ENCODE data around the gene IL10RB.
"Not testable (repeated sequence)": the region's sequence is repeated elsewhere in the genome, so short reads cannot be mapped to it uniquely, and the experiment has no call there.

The IL10RB gene

GRCh38 chr21:33240404-33240803 is 25.8 kb upstream of the IL10RB start:
- in situ Hi-C loops (cut with HindIII; ENCODE audit: low sequenced_read_pairs), result no loop called here

GRCh38 chr21:33241846-33242245 is 24.3 kb upstream of the IL10RB start:
- in situ Hi-C loops (cut with HindIII; ENCODE audit: low sequenced_read_pairs), result no loop called here

- in situ Hi-C loops (cut with HindIII; ENCODE audit: low sequenced_read_pairs), result not testable (repeated sequence)
Measured at GRCh38 chr21:33242846-33243245, 23.3 kb upstream of the IL10RB start.

- in situ Hi-C loops (cut with HindIII; ENCODE audit: low sequenced_read_pairs), result no loop called here
Measured at GRCh38 chr21:33244082-33244778, 21.9 kb upstream of the IL10RB start.

- in situ Hi-C loops (cut with HindIII; ENCODE audit: low sequenced_read_pairs), result no loop called here
Measured at GRCh38 chr21:33244779-33245105, 21.4 kb upstream of the IL10RB start.

GRCh38 chr21:33245289-33245918 is 20.8 kb upstream of the IL10RB start:
- in situ Hi-C loops (cut with HindIII; ENCODE audit: low sequenced_read_pairs), result no loop called here

GRCh38 chr21:33246506-33246905 is 19.7 kb upstream of the IL10RB start:
- in situ Hi-C loops (cut with HindIII; ENCODE audit: low sequenced_read_pairs), result no loop called here

- in situ Hi-C loops (cut with HindIII; ENCODE audit: low sequenced_read_pairs), result no loop called here
Measured at GRCh38 chr21:33246963-33247362, 19.2 kb upstream of the IL10RB start.

- in situ Hi-C loops (cut with HindIII; ENCODE audit: low sequenced_read_pairs), result no loop called here
Measured at GRCh38 chr21:33247599-33247998, 18.6 kb upstream of the IL10RB start.

- in situ Hi-C loops (cut with HindIII; ENCODE audit: low sequenced_read_pairs), result no loop called here
Measured at GRCh38 chr21:33249331-33250002, 16.7 kb upstream of the IL10RB start.

GRCh38 chr21:33251119-33251518 is 15.0 kb upstream of the IL10RB start:
- in situ Hi-C loops (cut with HindIII; ENCODE audit: low sequenced_read_pairs), result no loop called here

GRCh38 chr21:33253382-33253781 is 12.8 kb upstream of the IL10RB start:
- in situ Hi-C loops (cut with HindIII; ENCODE audit: low sequenced_read_pairs), result not testable (repeated sequence)

GRCh38 chr21:33254766-33255165 is 11.4 kb upstream of the IL10RB start:
- in situ Hi-C loops (cut with HindIII; ENCODE audit: low sequenced_read_pairs), result no loop called here

- in situ Hi-C loops (cut with HindIII; ENCODE audit: low sequenced_read_pairs), result no loop called here
Measured at GRCh38 chr21:33255404-33255803, 10.8 kb upstream of the IL10RB start.

- in situ Hi-C loops (cut with HindIII; ENCODE audit: low sequenced_read_pairs), result no loop called here
Measured at GRCh38 chr21:33256019-33256418, 10.1 kb upstream of the IL10RB start.

GRCh38 chr21:33257094-33257803 is 8.9 kb upstream of the IL10RB start:
- in situ Hi-C loops (cut with HindIII; ENCODE audit: low sequenced_read_pairs), result no loop called here

- in situ Hi-C loops (cut with HindIII; ENCODE audit: low sequenced_read_pairs), result no loop called here
Measured at GRCh38 chr21:33258475-33258874, 7.7 kb upstream of the IL10RB start.

GRCh38 chr21:33259428-33259827 is 6.7 kb upstream of the IL10RB start:
- in situ Hi-C loops (cut with HindIII; ENCODE audit: low sequenced_read_pairs), result no loop called here

- in situ Hi-C loops (cut with HindIII; ENCODE audit: low sequenced_read_pairs), result no loop called here
Measured at GRCh38 chr21:33259995-33260394, 6.2 kb upstream of the IL10RB start.

GRCh38 chr21:33261635-33262034 is 4.5 kb upstream of the IL10RB start:
- in situ Hi-C loops (cut with HindIII; ENCODE audit: low sequenced_read_pairs), result no loop called here

- in situ Hi-C loops (cut with HindIII; ENCODE audit: low sequenced_read_pairs), result no loop called here
Measured at GRCh38 chr21:33262921-33263320, 3.2 kb upstream of the IL10RB start.

GRCh38 chr21:33264561-33264960 is 1.6 kb upstream of the IL10RB start:
- in situ Hi-C loops (cut with HindIII; ENCODE audit: low sequenced_read_pairs), result no loop called here
